Measurements from ENCODE around the gene MET.

The MET gene

GRCh38 chr7:116698930-116699721 is 27.1 kb downstream of the MET start:
- H3K9ac ChIP-seq (ENCODE audit: low read depth, low read length) = no peak overlapping the region
- H3K4me1 ChIP-seq (ENCODE audit: insufficient read depth, low read length) = no peaks in the 10 kb centered on the region; the same call in 1 of the 2 replicates
- no peak overlapping the region for H3K27ac ChIP-seq (ENCODE audit: low read depth, low read length)
- WGBS = 94% methylated on average over 12 of the region's 12 CpGs
- H3K27me3 ChIP-seq (ENCODE audit: insufficient read depth, low read length) = no peaks in the 10 kb centered on the region
- no peak overlapping the region for H3K4me3 ChIP-seq (ENCODE audit: low read length)
- H3K36me3 ChIP-seq (ENCODE audit: insufficient read depth, low read length) = no peaks in the 10 kb centered on the region
- no peaks in the 10 kb centered on the region for H3K9me3 ChIP-seq (ENCODE audit: insufficient read depth, low read depth, low read length)

DNA sequence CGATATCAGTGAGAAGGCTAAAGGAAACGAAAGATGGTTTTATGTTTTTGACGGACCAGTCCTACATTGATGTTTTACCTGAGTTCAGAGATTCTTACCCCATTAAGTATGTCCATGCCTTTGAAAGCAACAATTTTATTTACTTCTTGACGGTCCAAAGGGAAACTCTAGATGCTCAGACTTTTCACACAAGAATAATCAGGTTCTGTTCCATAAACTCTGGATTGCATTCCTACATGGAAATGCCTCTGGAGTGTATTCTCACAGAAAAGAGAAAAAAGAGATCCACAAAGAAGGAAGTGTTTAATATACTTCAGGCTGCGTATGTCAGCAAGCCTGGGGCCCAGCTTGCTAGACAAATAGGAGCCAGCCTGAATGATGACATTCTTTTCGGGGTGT is 27.7 kb downstream of the MET start:
- H3K27me3 ChIP-seq (ENCODE audit: insufficient read depth, low read length) = no peaks in the 10 kb centered on the region
- no peaks in the 10 kb centered on the region for H3K9me3 ChIP-seq (ENCODE audit: insufficient read depth, low read depth, low read length)
- H3K27ac ChIP-seq (ENCODE audit: low read depth, low read length) = no peak overlapping the region
- no peaks in the 10 kb centered on the region for H3K36me3 ChIP-seq (ENCODE audit: insufficient read depth, low read length)
- no peak overlapping the region for H3K9ac ChIP-seq (ENCODE audit: low read depth, low read length)
- 93% methylated on average over 6 of the region's 6 CpGs for WGBS
- no peaks in the 10 kb centered on the region; the same call in 1 of the 2 replicates for H3K4me1 ChIP-seq (ENCODE audit: insufficient read depth, low read length)
- H3K4me3 ChIP-seq (ENCODE audit: low read length) = no peak overlapping the region

DNA sequence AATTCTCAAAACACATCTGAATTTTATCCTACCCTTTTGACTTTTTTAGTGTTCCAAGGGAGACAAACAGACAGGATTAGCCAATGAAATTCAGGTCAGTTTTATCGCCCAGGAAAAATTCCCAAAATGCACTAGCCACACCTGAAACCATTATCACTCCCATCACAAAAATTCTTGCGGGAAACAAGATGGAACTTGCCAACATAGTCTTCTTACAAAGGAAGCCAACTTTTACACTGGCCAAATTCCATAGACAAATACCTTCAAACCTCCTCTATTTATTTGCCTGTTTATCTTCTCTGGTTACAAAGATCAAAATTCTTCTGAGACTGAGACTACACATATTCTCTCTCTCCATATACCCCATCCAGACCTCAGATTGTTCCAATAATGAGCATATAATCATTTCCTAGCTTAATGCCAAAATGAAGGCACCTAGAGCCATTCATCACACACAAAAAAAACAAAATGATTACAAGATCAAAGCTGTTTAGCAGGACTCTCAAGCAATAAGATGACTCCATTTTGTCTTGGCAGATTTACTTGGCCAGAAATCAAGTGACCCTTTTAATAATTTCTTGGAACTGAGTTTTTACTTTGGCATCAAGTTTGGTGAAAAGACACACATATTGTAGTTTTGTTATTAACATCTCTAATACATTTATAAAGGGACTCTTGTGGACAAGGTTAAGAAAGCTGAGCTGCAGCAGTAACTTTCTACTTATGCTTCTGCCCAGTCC is 30.2 kb downstream of the MET start:
- H3K27ac ChIP-seq (ENCODE audit: low read depth, low read length) = no peak overlapping the region
- H3K9ac ChIP-seq (ENCODE audit: low read depth, low read length) = no peak overlapping the region
- H3K9me3 ChIP-seq (ENCODE audit: insufficient read depth, low read depth, low read length) = no peaks in the 10 kb centered on the region
- WGBS = 95% methylated on average over 2 of the region's 2 CpGs
- H3K4me3 ChIP-seq (ENCODE audit: low read length) = no peak overlapping the region
- no peaks in the 10 kb centered on the region for H3K36me3 ChIP-seq (ENCODE audit: insufficient read depth, low read length)
- H3K4me1 ChIP-seq (ENCODE audit: insufficient read depth, low read length) = peaks cover 12% of the 10 kb centered on the region
- no peaks in the 10 kb centered on the region for H3K27me3 ChIP-seq (ENCODE audit: insufficient read depth, low read length)

DNA sequence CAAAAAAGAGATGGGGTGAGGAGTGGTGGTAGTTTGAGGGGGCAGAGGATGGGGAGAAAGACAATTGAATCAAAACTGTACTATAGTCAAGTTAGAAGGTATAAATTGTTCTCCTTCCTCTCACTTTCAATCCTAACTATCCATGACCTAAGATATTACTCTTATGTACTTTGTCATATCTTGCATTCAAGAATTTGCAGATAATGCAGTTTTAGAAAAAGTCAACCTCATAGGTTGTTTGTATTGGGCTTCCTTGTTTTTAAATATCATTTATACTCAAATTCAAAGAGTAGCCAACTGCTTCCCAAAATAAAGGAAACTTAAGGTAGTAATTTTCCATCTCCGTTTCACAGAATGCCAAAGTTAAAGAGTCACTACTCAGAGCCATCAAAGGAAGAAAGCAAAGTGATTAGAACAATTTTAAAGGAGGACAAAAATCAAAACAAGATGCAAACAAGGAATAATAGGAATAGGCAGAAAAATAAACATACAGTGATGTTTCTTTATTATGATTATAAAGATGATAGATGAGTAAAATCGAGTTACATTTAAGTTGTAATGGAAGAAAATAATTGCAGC is 32.7 kb downstream of the MET start:
- Histone ChIP-seq H3K27me3 (ENCODE audit: insufficient read depth, low read length) (no peaks in the 10 kb centered on the region), H3K36me3 (ENCODE audit: insufficient read depth, low read length) (no peaks in the 10 kb centered on the region), H3K4me1 (ENCODE audit: insufficient read depth, low read length) (peaks cover 27% of the 10 kb centered on the region), H3K4me3 (ENCODE audit: low read length) (no peak overlapping the region), H3K9me3 (ENCODE audit: insufficient read depth, low read depth, low read length) (no peaks in the 10 kb centered on the region), H3K9ac (ENCODE audit: low read depth, low read length) (no peak overlapping the region), H3K27ac (ENCODE audit: low read depth, low read length) (no peak overlapping the region)
- 90% methylated on average over 2 of the region's 2 CpGs for WGBS

- no peaks in the 10 kb centered on the region for H3K27me3 ChIP-seq (ENCODE audit: insufficient read depth, low read length)
- H3K36me3 ChIP-seq (ENCODE audit: insufficient read depth, low read length) = no peaks in the 10 kb centered on the region
- H3K27ac ChIP-seq (ENCODE audit: low read depth, low read length) = no peak overlapping the region
- no peak overlapping the region for H3K4me3 ChIP-seq (ENCODE audit: low read length)
- H3K4me1 ChIP-seq (ENCODE audit: insufficient read depth, low read length) = peaks cover 27% of the 10 kb centered on the region
- H3K9me3 ChIP-seq (ENCODE audit: insufficient read depth, low read depth, low read length) = no peaks in the 10 kb centered on the region
- H3K9ac ChIP-seq (ENCODE audit: low read depth, low read length) = no peak overlapping the region
Measured at GRCh38 chr7:116705419-116705818, 33.4 kb downstream of the MET start.

DNA sequence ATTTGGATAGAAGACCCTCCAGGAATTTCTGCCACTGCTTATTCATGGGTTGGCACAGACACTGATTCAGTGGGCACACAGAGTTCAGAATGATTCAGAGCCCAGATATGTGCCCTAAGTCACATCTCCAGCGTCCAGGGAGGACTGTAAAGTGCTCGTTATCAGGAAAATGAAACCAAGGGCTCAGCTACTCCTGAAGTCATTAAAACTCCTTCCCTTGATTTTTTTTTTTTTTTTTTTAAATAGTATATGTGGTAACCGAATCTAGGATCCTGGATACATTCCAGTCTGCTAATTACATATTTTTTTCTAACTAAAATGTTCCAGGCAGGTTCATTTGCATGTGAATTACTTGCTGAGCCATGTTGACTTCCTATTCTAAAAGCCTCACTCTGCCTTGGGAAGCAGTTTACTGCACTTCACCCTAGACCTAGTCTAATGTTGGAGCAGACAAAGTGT is 34.7 kb downstream of the MET start:
- Histone ChIP-seq H3K4me3 (ENCODE audit: low read length) (no peak overlapping the region), H3K27me3 (ENCODE audit: insufficient read depth, low read length) (no peaks in the 10 kb centered on the region), H3K9me3 (ENCODE audit: insufficient read depth, low read depth, low read length) (no peaks in the 10 kb centered on the region), H3K9ac (ENCODE audit: low read depth, low read length) (no peak overlapping the region), H3K4me1 (ENCODE audit: insufficient read depth, low read length) (peaks cover 27% of the 10 kb centered on the region), H3K27ac (ENCODE audit: low read depth, low read length) (no peak overlapping the region), H3K36me3 (ENCODE audit: insufficient read depth, low read length) (no peaks in the 10 kb centered on the region)
- WGBS = 50% methylated on average over 3 of the region's 3 CpGs

DNA sequence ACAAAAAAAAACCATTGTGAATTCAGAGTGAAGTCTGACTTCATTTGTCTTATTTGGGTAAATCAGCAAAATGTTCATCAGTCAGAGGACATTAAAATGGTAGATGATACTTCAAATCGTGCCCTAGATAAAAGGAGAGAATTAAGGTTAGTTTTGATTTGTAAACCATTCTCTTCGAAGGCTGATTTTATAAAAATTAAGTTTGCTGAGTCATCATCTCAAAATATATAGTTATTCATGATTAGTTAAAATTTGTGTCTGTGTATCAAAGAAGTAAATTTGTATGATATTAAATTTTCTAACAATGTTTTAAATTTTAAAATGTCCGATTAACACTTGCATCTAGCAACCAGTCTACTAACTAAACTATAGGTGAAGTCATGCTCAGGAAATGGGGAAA is 35.3 kb downstream of the MET start:
- 94% methylated on average over 2 of the region's 3 CpGs for WGBS
- Histone ChIP-seq H3K27ac (ENCODE audit: low read depth, low read length) (no peak overlapping the region), H3K36me3 (ENCODE audit: insufficient read depth, low read length) (no peaks in the 10 kb centered on the region), H3K9me3 (ENCODE audit: insufficient read depth, low read depth, low read length) (no peaks in the 10 kb centered on the region), H3K4me3 (ENCODE audit: low read length) (no peak overlapping the region), H3K9ac (ENCODE audit: low read depth, low read length) (no peak overlapping the region), H3K4me1 (ENCODE audit: insufficient read depth, low read length) (peaks cover 27% of the 10 kb centered on the region), H3K27me3 (ENCODE audit: insufficient read depth, low read length) (no peaks in the 10 kb centered on the region)

DNA sequence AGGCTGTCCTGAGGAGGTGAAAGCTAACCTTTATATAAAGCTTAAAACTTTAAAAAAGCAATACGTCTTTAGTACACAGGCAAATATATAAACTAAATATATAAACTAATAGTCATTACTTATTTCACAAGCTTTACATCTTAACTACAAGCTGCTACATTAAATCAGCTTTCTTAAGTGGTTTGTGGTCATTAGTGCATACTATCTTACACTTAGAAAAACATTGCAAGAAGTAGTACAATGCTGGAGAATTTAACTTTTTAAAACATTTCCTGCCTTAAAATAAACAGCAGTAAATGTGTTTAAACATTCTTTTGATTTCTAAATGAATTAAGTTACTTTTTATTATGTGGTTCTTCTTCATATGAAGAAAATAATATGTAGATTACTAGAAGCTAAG is 36.3 kb downstream of the MET start:
- WGBS = no CpG with 5 or more reads among the region's 1 CpG
- Histone ChIP-seq H3K27ac (ENCODE audit: low read depth, low read length) (no peak overlapping the region), H3K4me1 (ENCODE audit: insufficient read depth, low read length) (peaks cover 27% of the 10 kb centered on the region), H3K36me3 (ENCODE audit: insufficient read depth, low read length) (no peaks in the 10 kb centered on the region), H3K27me3 (ENCODE audit: insufficient read depth, low read length) (no peaks in the 10 kb centered on the region), H3K4me3 (ENCODE audit: low read length) (no peak overlapping the region), H3K9ac (ENCODE audit: low read depth, low read length) (no peak overlapping the region), H3K9me3 (ENCODE audit: insufficient read depth, low read depth, low read length) (no peaks in the 10 kb centered on the region)

- no peaks in the 10 kb centered on the region for H3K27me3 ChIP-seq (ENCODE audit: insufficient read depth, low read length)
- H3K4me3 ChIP-seq (ENCODE audit: low read length) = no peak overlapping the region
- H3K36me3 ChIP-seq (ENCODE audit: insufficient read depth, low read length) = no peaks in the 10 kb centered on the region
- no peaks in the 10 kb centered on the region for H3K9me3 ChIP-seq (ENCODE audit: insufficient read depth, low read depth, low read length)
- H3K9ac ChIP-seq (ENCODE audit: low read depth, low read length) = no peak overlapping the region
- peaks cover 27% of the 10 kb centered on the region for H3K4me1 ChIP-seq (ENCODE audit: insufficient read depth, low read length)
- 100% methylated on average over 1 of the region's 1 CpG for WGBS
- no peak overlapping the region for H3K27ac ChIP-seq (ENCODE audit: low read depth, low read length)
Measured at GRCh38 chr7:116708861-116709260, 36.9 kb downstream of the MET start.

DNA sequence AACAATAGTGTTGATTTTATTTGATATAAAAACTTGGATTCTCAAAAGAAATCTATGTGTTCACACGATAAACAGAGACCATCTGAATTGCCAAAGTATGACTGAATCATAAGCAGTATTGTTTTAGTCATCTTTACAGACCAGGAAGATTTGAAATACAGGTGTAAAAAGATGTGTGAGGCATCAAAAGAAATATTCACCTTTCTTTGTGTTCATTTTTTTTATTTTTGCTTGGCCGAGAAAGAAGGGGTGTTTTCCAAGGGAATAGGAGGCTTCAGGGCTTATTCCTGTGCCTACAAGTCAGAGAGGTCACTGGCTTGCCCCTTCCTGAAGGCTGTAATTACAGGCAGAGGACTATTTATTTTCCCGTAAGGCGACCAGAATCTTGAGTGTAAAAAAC is 37.3 kb downstream of the MET start:
- 93% methylated on average over 4 of the region's 4 CpGs for WGBS
- no peak overlapping the region for H3K4me3 ChIP-seq (ENCODE audit: low read length)
- H3K9ac ChIP-seq (ENCODE audit: low read depth, low read length) = no peak overlapping the region
- no peak overlapping the region for H3K27ac ChIP-seq (ENCODE audit: low read depth, low read length)
- H3K36me3 ChIP-seq (ENCODE audit: insufficient read depth, low read length) = no peaks in the 10 kb centered on the region
- H3K9me3 ChIP-seq (ENCODE audit: insufficient read depth, low read depth, low read length) = no peaks in the 10 kb centered on the region
- H3K4me1 ChIP-seq (ENCODE audit: insufficient read depth, low read length) = peaks cover 27% of the 10 kb centered on the region
- H3K27me3 ChIP-seq (ENCODE audit: insufficient read depth, low read length) = no peaks in the 10 kb centered on the region

DNA sequence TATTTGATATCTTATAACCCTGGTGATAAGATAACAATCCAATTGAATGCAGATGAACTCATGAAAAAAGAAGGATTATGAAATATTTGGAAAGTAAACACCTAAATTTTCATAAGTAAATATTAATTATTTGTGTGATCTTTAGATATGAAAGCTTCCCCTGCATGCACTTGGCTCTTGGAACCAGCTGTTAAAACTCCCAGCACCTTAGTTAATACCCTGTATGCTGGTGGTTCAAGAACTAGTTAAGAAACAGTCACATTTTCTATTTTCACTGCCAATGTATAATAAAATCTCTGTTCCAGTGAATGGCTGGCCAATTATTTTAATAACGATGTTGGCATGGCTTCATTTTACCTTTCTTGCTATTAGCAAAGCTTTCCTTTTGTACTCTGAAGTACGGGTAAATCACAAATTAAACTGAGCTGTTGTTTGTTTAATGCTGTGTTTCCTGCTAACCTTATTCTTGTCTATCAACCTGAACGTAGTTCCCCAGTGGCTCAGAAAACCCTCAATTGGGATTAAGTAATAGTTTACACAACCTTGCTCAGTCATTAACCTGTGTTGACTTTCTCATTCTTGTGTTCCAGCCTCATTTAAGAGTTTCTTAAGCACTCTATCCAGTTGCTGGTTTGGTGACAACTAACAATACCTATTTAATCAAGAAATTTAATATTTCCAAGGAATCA is 38.9 kb downstream of the MET start:
- H3K27me3 ChIP-seq (ENCODE audit: insufficient read depth, low read length) = no peaks in the 10 kb centered on the region
- 91% methylated on average over 3 of the region's 3 CpGs for WGBS
- H3K27ac ChIP-seq (ENCODE audit: low read depth, low read length) = no peak overlapping the region
- no peaks in the 10 kb centered on the region for H3K9me3 ChIP-seq (ENCODE audit: insufficient read depth, low read depth, low read length)
- H3K9ac ChIP-seq (ENCODE audit: low read depth, low read length) = no peak overlapping the region
- no peak overlapping the region for H3K4me3 ChIP-seq (ENCODE audit: low read length)
- H3K4me1 ChIP-seq (ENCODE audit: insufficient read depth, low read length) = peaks cover 27% of the 10 kb centered on the region
- H3K36me3 ChIP-seq (ENCODE audit: insufficient read depth, low read length) = no peaks in the 10 kb centered on the region
